Eye (tissue), 1 donor: Measurements from ENCODE around the gene MRGPRE.
"Not testable (repeated sequence)": the region's sequence is repeated elsewhere in the genome, so short reads cannot be mapped to it uniquely, and the experiment has no call there.

ENCODE experiments used
- DNase-seq: peaks from one replicate; pipeline ENCODE4 v3.0.0-alpha.2; 2015

Gene MRGPRE, protein sequence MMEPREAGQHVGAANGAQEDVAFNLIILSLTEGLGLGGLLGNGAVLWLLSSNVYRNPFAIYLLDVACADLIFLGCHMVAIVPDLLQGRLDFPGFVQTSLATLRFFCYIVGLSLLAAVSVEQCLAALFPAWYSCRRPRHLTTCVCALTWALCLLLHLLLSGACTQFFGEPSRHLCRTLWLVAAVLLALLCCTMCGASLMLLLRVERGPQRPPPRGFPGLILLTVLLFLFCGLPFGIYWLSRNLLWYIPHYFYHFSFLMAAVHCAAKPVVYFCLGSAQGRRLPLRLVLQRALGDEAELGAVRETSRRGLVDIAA

DNA sequence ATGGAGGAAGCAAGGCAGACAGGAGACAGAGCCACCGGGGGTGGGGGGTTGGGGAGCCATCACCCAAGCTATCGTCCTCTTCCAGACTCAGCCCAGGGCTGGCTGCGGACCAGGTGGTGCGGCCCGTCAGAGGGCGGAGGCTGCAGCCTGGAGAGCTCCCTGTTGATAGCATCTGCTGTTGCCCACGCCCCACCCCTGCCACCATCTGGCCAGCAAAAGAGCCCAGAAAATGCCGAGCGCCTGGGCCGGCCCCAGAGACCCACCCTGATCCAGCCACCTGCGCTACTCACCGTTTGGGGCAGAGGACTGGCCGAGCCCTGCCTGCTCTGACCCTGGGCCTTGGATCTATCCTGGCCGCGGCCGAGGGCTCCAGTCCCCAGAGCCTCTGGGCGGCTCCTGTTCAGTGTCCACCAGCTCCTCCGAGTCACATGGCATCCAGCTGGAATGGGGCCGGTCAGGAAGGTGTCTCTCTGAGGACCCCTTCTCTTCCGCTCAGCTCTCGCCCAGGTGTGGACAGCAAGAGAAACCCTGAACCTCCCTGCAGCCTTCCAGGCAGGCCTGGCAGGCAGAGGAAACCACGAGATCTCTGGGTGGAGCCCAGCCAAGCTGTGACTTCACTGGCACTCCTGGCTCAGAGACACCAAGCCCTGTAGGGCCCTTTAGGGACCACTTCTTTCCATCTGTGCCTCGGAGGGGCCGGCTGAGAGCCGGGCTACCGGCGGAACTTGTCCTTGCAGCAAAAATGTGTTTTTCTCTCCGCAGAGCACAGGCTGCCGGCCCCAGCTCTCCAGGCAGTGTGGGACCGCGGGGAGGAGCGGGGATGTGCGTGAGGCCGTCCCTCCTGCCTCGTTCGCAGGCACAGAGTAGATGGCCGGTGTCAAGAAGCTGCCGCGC is at the start of gene MRGPRE:
Gene MRGPRE, minus strand, starts transcription at position 567 of the 894 bp plus-strand sequence. CDS start 3,618 bp downstream, outside the sequence.
- peak; percentile 50 for DNase-seq

DNA sequence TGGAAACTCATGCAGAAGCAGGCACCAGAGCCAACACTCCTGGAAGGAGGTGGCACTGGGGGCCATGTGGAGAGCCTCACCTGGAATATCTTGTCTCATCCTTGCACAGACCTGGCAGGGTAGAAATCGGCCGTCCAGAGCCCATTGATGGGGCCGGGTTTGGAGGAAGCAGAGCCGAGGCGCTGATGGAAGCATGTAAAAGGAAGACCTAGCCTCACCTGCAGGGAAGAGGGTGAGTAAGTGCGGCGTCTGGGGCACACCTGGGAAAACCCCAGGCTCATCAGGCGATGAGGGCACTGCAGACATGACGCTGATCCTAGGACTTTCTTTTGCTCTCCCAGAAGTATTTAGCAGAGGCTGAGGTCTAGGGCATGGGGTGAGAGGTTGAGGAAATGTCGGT is 48.9 kb upstream of the MRGPRE start:
- DNase-seq: not testable (repeated sequence)

DNA sequence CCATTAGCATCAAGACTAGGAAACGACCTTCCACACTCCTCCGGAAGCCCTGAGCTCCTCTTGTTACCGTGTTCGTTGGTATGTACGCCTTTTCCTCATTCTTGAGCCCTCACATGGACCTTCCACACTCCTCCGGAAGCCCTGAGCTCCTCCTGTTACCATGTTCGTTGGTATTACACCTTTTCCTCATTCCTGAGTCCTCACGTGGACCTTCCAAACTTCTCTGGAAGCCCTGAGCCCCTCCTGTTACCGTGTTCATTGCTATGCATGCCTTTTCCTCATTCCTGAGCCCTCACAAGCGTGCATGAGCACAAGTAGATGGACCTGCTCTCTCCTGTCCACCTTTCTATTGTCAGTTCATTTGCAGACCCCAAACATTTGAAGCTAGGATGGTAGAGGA is 48.4 kb upstream of the MRGPRE start:
- not testable (repeated sequence) for DNase-seq

DNA sequence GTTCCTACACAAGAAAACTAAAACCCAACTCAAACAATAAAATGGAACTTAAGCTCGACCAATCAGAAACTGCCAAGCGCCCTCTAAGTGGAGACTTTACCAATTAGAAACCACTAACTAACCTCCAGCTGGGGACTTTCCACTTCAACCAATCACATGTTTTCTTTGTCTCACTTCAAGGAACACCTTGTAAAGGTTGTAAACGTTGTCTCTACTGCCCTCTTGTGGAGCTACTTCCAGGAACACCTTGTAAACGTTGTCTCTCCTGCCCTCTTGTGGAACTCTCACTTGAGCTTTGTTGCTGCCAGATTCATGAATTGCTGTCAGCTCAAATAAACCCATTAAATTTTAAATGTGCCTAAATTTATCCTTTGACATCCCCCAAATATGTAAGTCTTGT is 46.7 kb upstream of the MRGPRE start:
- not testable (repeated sequence) for DNase-seq

DNA sequence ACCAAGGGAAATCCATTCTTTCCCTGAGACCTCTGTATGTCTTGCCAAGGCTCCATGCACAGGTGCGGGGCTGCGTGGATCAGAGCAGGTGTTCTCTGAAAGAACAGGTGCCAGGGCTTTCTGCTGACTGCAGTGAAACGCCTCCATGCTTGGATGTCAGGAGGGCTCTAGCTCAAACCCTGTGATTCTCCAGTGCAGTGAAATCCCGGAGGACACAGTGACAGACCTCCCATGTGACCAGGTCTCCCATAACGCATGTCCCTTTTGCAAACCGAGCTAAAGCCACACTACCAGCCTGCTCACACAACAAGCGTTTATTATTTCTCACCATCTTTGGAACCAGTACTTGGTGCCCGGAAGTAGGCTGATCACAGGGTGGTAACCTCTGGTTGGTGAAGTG is 41.4 kb upstream of the MRGPRE start:
- DNase-seq: not testable (repeated sequence)

DNA sequence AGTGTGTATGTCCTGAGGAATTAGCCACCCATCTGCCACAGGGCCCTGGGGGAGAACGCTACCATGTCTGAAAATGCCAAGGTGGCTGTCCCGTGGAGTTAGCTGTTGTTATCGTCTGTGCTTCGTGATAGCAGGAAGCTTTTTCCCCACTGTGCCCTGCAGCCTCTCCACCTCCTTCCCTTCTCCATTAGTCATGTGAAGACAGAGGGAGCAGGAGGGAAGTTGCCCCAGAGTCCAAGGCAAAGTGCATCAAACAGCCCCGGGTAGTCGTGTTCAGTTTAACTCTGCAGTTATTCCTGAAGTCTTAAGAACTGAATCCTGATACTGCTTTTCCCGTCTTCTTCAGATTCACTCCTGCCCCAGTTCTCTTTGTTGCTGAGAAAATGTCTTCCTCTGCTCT is 30.3 kb upstream of the MRGPRE start:
- DNase-seq: not testable (repeated sequence)

DNA sequence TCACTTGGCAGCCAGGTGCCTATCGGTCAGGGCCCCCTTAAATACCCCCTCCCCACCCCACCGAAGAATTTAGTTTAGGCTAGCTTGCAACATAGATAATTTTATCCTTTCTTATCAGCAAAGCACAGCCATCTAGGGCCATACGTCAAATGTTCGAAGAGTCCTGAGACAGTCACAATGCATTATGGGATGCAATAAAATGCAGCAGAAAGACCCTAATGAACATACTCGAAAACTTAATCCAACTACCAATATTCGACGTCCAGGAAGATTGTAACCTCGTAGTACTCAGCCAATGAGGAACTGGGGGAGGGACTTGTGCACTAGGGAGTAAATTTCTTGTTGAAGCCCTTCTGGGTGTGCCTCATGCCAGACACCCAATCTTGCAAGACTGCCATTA is 29.6 kb upstream of the MRGPRE start:
- not testable (repeated sequence) for DNase-seq

DNA sequence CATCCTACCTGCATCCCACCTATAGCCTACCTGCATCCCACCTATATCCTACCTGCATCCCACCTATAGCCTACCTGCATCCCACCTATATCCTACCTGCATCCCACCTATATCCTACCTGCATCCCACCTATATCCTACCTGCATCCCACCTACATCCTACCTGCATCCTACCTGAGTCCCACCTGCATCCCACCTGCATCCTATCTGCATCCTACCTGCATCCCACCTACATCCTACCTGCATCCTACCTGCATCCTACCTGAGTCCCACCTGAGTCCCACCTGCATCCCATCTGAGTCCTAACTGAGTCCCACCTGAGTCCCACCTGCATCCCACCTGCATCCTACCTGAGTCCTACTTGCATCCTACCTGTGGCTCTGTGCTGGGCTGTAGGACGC is 25.3 kb upstream of the MRGPRE start:
- not testable (repeated sequence) for DNase-seq

DNA sequence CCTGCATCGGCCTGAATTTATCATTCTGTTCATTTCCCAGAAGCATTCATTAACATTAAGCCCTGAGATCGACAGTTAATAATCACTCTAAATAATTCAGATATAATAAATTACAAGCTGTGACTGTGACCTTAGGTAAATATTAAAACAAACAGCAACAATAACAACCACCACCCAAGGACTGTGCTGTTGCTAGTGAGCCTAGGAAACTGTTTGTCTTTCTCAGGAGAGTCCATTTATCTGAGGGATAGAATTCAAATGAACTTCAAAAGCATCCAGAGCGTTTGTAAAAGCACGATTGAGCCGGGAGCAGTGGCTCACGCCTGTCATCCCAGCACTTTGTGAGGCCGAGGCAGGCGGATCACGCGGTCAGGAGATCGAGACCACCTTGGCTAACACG is 23.0 kb upstream of the MRGPRE start:
- not testable (repeated sequence) for DNase-seq

DNA sequence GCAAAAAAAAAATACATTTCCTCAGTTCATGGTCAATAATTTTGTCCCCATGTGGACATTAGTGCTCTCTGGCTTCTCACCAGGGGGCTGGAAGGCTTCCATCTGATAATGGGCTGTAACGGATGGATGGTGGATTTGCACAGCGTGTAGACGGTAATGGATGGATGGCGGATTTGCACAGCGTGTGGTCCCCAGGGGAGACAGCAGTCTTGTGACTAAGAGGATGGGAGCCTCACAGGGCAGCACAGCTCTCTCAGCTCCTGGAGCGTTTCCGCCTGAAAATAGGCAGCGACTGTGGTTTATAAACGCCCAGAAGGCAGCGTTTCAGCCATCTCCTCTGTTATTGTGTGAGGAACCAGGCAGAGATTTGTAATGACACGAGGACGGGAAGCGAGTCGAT is 22.6 kb upstream of the MRGPRE start:
- not testable (repeated sequence) for DNase-seq

DNA sequence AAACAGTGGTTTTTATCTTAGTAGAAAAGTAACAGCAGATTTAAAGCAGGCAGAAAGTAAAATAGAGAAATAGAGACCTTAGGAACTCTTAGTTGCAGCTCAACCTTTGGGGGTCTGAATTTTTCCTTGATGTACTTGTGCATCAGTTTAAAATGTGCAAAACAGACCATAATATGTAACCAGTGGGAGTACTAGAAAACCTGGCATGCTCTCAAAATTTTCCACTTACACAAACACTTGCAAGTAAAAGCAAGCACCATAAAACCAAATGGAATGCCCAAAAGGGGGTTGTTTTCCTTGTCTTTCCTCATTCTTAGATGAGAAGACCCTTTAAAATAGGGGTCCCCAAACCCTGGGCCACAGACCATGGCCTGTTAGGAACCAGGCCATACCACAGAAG is 12.9 kb upstream of the MRGPRE start:
- DNase-seq: no peak

DNA sequence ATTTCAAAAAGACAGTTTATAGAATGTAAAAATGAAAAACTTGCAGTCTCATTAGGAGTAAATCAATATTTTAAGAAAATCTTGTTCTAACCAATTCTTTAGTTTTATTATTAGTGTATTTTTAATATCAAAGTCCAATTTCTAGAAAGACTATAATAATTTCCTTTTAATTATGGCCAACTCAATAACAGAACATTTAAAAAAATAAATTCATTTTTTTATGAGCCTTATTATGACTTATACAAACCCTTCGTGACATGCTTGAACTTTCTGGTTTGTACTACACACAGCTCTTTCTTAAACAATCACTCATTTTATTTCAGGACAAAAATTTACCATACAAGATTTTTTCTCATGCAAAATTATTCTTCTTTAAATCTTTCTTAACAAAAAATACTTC is 11.7 kb upstream of the MRGPRE start:
- DNase-seq: no peak

DNA sequence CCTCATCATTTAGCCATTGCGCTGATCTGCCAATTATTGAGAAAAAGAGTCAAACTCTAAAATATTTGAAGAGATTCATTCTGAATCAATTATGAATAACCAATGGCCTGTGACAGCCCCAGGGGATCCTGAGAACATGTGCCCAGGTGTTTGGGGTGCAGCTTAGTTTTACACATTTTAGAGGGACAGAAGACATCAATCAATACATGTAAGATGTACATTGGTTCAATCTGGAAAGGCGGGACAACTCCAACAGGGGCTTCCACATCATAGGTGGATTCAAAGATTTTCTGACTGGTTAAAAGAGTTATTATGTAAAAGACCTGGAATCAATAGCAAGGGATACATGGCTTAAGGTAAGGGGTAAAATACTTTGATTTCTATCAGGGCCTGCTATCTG is 4.9 kb upstream of the MRGPRE start:
- DNase-seq: no peak

DNA sequence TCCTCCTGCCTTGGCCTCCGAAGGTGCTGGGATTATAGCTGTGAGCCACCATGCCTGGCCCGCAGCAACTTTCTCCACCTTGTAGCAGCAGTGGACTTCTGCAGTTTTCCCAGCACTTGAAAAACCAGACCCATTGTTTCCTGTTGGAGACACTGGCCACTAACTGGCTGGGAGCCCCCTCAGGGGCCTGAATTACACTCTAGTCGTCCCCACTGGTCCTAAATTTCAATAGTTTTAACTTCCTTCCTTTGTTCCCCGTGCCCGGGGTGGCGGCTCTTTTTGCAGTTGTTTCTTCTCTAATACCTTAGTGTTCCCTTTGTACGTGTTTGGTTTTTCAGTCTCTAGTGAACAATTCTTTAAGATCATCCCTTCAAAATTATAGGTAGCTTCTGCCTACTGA is 2.6 kb upstream of the MRGPRE start:
- no peak for DNase-seq

DNA sequence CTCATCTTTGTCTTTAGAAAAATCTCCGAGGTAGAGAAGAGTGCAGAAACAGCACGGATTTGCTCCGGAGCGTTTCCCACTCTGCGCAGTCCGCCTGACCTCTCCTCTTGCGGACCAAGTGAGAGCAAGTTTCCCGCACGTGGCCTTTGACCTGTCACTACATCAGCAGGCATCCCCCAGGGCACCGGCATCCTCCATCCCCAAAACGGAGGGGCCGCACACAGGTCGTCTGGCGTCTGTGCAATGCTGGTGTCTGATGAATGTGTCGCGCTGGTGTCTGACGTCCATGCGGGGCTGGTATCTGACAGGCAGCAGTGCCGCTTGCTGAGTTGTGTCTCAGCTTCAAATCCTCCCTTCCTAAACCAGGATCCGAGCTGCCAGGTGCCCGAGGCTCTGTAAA is 739 bp upstream of the MRGPRE start:
- DNase-seq: no peak

DNA sequence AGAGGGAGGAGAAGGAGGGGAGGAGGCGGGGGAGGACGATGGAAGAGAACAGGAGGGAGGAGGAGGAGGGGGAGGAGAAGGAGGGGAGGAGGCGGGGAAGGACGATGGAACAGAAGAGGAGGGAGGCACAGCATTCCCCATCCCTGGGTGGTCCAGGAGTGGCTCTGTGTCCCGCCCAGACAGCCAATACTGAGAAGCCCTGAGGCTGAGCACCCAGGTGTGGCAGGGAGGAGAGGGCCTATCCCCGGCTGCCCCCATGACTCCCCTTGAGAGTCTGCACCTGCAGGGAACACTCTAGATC is 717 bp downstream of the MRGPRE start:
- DNase-seq: no peak

DNA sequence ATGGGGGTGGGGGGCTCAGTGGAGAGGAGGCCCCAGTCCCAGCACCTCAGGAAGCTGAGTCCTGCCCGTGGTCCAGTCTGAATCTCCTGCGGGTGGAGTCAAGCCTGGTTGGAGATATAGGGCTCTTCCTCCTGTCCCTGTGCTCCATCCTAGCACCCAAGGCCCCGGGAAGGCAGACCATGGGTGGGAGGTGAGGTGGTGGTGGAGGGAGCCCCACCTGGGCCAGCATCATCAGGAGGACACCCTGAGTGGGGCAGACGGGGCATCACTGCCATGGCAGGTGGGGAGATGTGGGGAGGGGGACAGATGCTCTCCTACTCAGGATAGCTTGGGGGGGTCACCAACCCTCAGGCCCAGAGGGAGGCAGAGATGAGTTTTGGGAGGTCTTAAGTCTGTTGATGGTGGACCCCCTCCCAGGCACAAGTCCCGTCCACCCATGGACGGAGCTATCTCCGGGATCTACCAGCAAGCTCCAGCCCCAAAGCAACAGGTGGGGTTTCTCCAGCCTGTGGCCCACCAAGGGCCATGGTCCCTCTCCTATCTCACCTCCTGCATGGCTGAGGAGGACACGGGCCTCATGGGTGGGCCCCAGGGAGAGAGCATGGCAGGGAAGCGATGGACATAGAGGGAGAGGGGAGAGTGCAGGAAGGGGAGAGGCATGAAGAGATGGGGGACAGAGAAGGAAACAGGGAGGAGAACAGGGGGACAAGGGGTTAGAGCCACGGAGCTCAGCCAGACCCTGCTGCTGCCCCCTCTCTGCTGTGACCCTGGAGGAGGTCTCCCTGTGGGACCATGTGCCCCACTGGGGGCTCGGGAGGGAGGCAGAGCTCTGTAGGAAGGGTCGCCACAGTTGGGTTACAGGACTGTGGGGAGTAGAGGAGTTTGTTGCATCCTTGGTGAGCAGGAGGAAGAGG is 1.3 kb downstream of the MRGPRE start:
- DNase-seq: no peak

DNA sequence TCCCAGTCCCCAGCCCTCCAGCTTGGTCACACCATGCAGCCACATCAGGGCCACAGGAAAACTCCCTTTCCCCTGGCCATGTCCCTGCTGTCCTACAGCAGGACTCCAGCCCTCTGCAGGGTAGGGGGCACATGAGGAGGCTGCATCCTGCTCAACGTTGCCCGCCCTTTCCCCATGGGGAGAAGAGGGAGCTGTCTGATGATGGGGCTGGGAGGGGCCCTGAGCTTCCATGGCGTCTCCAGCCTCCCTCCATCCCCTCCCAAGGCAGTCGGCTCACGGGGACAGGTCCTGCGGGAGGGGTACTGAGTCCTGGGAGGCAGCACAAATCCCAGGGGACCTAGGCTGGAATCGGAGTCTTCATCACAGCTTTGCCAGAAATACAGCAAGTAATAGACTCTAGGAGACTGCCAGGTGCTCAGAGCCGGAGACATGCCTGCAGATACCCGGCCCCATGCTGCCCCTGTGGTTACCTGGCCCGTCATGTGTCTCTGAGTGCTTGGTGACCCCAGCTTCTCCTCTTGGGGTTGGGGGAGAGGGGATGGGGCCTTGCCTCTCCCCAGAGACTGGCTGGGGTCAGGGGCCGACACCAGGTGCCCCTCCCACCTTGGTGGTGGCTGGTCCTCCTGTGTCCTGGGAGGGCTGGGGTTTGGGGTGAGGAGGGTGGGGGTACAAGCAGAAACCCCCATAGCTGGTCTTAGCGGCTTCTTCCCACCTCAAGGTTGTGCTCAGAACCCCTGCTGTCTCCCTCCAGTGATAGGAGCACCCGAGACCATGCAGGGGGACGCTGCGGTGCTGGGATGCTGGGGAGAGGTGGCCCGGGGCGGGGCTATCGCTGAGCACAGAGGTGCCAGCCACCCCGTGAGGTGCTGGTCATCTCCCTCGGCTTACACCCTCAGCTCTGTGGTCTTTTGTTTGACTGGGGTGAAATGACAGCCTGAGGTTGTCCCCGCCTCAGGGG is 2.3 kb downstream of the MRGPRE start:
- no peak for DNase-seq

DNA sequence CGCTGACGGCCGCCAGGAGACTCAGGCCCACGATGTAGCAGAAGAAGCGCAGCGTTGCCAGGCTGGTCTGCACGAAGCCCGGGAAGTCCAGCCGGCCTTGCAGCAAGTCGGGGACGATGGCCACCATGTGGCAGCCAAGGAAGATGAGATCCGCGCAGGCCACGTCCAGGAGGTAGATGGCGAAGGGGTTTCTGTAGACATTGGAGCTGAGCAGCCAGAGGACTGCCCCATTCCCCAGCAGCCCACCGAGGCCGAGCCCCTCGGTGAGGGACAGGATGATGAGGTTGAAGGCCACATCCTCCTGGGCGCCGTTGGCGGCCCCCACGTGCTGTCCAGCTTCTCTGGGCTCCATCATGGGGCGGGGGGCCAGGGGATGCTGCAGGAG is 3.8 kb downstream of the MRGPRE start:
- no peak for DNase-seq

DNA sequence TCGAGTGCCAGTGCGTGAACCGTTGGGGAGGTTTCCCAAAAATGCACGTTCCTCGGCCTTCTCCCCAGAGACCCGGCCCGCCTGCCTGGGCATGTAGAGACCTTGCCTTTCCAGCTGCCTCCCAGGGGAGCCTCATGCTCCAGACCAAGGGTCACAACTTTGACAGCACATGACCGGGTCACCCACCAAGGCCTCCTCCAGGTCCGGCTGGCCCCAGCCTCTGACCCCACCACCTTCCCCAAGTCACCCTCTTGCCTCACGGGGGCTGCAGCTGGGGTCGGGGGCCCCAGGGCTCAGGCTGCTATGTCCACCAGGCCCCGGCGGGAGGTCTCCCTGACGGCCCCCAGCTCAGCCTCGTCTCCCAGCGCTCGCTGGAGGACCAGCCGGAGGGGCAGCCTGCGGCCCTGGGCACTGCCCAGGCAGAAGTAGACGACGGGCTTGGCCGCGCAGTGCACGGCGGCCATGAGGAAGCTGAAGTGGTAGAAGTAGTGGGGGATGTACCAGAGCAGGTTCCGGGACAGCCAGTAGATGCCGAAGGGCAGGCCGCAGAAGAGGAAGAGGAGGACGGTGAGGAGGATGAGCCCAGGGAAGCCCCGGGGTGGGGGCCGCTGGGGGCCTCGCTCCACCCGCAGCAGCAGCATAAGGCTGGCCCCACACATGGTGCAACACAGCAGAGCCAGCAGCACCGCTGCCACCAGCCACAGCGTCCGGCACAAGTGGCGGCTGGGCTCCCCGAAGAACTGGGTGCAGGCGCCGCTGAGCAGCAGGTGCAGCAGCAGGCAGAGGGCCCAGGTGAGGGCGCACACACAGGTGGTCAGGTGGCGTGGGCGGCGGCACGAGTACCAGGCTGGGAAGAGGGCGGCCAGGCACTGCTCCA is 4.4 kb downstream of the MRGPRE start:
- no peak for DNase-seq
